Dendritic cell treated with granulocyte-macrophage colony-stimulating factor and Interleukin-4, amounts not matched to agents 40 ng/mL and 50 ng/mL, for 4 days (primary cell): Measurements from ENCODE around the gene CNMD.

Experiments
- H3K27ac Mint-ChIP-seq: one replicate; pipeline ENCODE4 v1.8.0; 2022; ENCODE audit warnings: mild to moderate bottlenecking, mixed read lengths
- H3K27me3 Mint-ChIP-seq: one replicate; pipeline ENCODE4 v1.8.0; 2022; ENCODE audit warnings: mild to moderate bottlenecking, mixed read lengths
- H3K36me3 Mint-ChIP-seq: one replicate; pipeline ENCODE4 v1.8.0; 2022; ENCODE audit warnings: low read depth, mixed read lengths
- H3K4me1 Mint-ChIP-seq: one replicate; pipeline ENCODE4 v1.8.0; 2022; ENCODE audit warnings: low read depth, mixed read lengths
- H3K4me3 Mint-ChIP-seq: one replicate; pipeline ENCODE4 v1.8.0; 2022; ENCODE audit warnings: mild to moderate bottlenecking, moderate library complexity, mixed read lengths
- H3K9me3 Mint-ChIP-seq: one replicate; pipeline ENCODE4 v1.8.0; 2022; ENCODE audit warnings: mixed read lengths
- intact Hi-C: fragments of 100-400 bp; cut with micrococcal nuclease; formaldehyde crosslinking; loops from one replicate; pipeline ENCODE4 v1.15.0; 2022

CNMD gene

DNA sequence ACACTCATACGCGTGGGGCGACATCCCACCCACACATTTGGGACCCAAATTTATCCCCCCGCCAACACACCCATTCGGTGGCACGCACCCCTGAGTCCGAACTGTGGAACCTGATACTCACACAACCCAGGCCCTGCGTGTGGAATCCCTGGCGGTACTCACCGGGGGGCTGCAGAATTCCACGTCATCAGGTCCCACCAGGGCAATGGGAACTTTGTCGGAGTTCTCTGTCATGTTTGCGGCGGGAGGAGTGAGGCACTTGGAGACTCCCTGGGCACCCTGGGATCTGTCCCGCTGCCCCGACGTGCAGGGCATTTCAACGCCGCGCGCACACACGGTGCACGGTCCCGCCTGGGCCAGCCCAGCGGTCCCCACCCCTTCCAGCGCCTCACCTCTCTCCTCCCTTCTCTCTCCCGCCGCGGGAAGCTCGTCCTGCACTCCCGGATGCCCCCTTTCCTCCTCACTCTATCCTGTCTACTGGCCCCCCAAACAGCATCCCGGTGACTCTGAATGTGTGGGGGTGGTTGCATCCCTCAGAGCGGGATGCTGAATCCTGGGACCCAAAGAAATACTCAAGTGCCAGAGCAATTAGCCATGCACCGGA lies at the start of gene CNMD:
CNMD (minus strand) TSS at position 353 of the 604 bp plus-strand sequence; CDS start at position 234, 119 bp downstream.
- Mint-ChIP-seq H3K27me3 (peaks cover 46% of the 10 kb centered on the region), H3K4me1 (peaks cover 10% of the 10 kb centered on the region), H3K4me3 (peak within 1 kb of the TSS; percentile 53), H3K27ac (no peak within 1 kb of the TSS), H3K9me3 (no peaks in the 10 kb centered on the region), H3K36me3 (no peaks in the 10 kb centered on the region)
- intact Hi-C loops = loop anchor here (2.0 kb wide), 1 partner anchor 75 kb away; no protein-coding TSS in a partner anchor

DNA sequence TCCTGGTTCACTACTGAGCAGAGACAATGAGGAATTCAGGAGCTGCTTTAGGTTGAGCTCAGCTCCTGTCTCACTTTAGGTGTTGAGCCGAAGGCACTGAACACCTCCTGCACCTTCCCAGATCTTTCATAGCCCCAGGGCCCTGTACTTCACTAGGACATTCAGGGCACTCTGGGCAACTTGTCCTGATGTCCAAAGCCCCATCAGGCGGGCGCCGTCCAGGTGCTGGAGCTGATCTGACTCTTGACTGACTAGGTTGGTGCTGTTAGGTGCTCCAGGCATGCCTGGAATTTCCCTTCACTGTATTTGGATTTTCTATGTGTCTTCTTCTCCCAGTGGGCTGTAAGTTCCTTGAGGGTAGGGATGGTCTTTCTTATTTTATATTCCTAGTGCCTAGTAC lies 48.4 kb upstream of the CNMD start:
- no peaks in the 10 kb centered on the region for H3K4me1 Mint-ChIP-seq
- H3K9me3 Mint-ChIP-seq = no peaks in the 10 kb centered on the region
- intact Hi-C loops = no loop called here
- no peaks in the 10 kb centered on the region for H3K36me3 Mint-ChIP-seq
- no peak overlapping the region for H3K4me3 Mint-ChIP-seq
- no peak overlapping the region for H3K27ac Mint-ChIP-seq
- H3K27me3 Mint-ChIP-seq = peaks cover 9% of the 10 kb centered on the region

DNA sequence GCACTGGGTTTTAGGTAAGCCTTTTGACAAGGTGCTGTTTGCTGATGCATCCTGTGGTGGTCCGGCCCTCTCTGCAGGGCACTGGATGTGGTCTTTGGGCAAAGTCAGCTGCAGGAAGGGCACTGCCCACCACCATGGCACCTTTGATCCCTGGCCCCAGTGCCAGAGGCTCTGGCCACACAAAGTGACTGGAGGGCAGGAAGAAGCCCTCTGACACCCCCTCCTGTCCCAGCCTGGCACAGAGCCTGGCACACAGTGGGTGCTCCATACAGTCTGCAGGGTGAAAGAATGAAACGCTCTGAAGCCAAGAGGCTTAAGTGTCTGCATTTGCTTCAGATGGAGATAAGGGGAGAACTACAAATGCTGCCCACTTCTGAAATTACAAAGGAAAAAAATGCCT lies 47.6 kb upstream of the CNMD start:
- H3K27ac Mint-ChIP-seq = no peak overlapping the region
- no peaks in the 10 kb centered on the region for H3K4me1 Mint-ChIP-seq
- peaks cover 9% of the 10 kb centered on the region for H3K27me3 Mint-ChIP-seq
- H3K9me3 Mint-ChIP-seq = no peaks in the 10 kb centered on the region
- no peak overlapping the region for H3K4me3 Mint-ChIP-seq
- intact Hi-C loops = no loop called here
- no peaks in the 10 kb centered on the region for H3K36me3 Mint-ChIP-seq

DNA sequence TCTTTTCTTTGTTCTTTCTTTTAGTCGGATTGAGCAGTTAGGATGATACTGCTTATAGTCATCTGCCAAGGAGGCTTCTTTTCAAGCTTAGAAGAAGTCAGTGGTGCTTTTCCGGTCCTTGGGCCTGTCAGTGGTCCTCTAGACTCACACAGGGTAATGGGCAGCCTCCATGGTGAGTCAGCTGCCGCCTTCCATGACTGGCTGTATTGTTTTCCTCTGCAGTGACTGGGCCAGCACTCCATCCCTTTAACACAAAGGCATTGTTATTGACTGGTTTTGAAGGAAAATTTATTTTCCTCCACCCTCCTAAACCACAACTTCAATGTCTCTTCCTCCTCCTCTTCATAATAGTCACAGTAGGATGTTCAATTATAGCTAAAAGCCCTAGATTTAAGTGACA lies 47.1 kb upstream of the CNMD start:
- Mint-ChIP-seq H3K4me3 (no peak overlapping the region), H3K36me3 (no peaks in the 10 kb centered on the region), H3K27me3 (peaks cover 9% of the 10 kb centered on the region), H3K4me1 (no peaks in the 10 kb centered on the region), H3K27ac (no peak overlapping the region), H3K9me3 (no peaks in the 10 kb centered on the region)
- intact Hi-C loops = no loop called here

DNA sequence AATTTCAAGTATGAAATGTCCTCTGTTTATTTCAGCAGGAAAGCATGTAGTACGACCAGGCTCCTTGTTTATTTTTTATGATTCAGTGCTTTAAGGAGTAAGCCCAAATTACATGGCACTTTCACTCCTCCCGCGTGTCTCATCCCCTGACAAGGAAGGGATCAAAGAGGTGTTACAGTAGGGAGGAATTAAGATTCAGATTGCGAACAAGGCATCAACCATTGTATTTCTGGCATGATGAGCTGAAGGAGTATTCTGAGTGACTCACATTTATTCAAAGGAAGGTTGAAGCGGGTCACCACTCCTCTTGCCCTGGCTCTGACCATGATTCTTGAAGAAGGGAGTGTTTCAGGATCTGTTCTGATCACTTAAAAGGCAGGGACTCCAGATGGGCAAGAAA lies 46.1 kb upstream of the CNMD start:
- Mint-ChIP-seq H3K4me1 (no peaks in the 10 kb centered on the region), H3K27me3 (peaks cover 9% of the 10 kb centered on the region), H3K27ac (no peak overlapping the region), H3K36me3 (no peaks in the 10 kb centered on the region), H3K9me3 (no peaks in the 10 kb centered on the region), H3K4me3 (no peak overlapping the region)
- intact Hi-C loops = no loop called here

DNA sequence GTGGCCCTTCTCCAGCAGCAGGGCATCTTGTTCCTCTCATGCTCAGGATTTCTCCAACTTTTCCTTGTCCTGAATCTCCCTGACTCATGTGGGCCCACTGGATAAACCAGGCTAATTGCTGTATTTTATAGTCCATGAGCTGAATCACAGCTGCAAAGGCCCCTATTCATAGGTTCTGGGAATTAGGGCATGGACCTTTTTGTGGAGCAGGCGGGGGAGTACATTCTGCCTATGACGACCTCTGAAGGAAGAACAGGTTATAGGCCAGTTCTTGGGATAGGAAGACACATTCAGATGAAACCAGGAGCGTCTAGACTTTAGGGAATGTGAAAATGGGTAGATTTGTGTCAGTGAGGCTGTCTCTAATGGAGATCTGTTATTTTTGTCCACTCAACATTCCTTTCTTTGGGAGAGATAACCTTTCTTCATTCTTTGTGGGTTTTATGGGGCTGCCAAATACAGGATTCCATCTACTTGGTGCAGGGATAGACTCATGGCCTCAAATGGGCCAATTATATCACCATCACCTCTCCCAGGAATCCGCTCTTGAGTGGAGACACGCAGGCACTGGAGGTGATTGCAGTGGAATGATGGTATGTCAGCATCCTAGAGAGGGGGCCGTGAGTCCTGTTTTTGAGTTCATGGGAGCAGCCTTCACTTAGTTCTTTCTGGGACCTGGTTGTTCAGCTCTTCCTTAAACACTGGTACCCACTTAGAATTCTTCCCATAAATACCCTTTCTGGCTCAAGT lies 45.1 kb upstream of the CNMD start:
- intact Hi-C loops = no loop called here
- Mint-ChIP-seq H3K4me3 (no peak overlapping the region), H3K27me3 (peaks cover 6% of the 10 kb centered on the region), H3K36me3 (no peaks in the 10 kb centered on the region), H3K9me3 (no peaks in the 10 kb centered on the region), H3K27ac (no peak overlapping the region), H3K4me1 (no peaks in the 10 kb centered on the region)

DNA sequence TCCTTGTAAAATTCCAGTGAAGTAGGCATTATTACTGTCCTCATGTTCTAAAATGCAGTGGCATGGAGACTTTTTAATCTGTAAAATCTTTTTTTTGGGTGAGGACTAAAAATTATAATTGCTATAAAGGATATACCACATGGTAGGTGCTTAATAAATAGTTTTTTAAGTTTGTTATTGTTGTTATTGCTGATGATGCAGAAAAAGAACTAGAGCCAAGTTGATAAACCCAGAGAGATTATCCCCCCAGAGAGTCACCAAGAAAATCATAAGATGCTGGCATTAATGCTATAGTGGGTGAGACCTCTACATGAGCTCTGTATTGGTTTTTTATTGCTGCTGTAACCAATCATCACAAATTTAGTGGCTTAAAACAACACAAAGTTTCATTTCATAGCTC lies 44.3 kb upstream of the CNMD start:
- intact Hi-C loops = no loop called here
- H3K27ac Mint-ChIP-seq = no peak overlapping the region
- H3K9me3 Mint-ChIP-seq = no peaks in the 10 kb centered on the region
- no peaks in the 10 kb centered on the region for H3K4me1 Mint-ChIP-seq
- no peaks in the 10 kb centered on the region for H3K36me3 Mint-ChIP-seq
- peaks cover 6% of the 10 kb centered on the region for H3K27me3 Mint-ChIP-seq
- no peak overlapping the region for H3K4me3 Mint-ChIP-seq

DNA sequence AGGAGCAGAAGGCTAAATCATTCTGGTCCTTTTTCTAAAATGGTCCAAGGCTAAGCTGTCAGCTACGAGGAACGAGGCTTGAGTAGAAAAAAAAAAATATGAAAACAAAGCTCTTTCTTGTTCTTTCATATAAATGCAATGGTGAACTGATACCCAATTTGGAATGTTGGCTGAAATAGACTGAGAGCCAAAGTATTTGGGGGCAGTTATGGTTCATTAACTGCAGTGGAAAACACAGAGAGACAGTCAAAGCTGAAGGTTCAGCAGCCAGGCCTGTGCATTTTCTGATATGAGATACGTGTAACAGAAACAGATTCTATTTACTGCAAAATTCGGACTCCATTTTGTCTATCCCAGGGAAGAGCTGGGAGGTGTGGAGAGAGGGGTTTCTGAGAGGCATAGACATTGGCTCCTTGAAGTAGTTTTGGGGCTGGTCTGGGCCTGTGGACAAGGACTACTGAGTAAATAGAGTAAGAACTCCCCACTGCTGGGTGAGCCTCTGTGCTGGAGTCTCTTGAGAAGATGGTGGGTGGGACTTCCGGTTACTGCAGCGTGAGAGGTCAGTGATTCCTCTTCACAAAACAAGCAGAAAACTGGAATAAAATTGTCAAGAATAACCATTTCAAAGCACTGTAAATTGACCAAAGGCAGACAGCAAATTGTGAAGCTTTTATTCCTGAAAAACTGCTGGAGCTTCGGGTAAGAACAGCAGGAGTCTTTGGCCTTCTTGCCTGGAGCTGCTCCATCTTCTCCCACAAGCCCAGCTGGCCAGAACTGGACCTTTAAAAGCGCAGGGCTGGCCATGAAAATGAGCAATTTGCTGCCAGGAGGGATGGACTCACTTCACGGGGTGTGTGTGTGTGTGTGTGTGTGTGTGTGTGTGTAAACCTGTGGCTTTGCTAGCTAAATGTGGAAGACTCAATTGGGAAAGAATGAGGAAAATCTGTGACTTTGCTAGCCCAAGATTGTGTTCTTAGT lies 43.1 kb upstream of the CNMD start:
- Mint-ChIP-seq H3K4me1 (no peaks in the 10 kb centered on the region), H3K27me3 (peaks cover 5% of the 10 kb centered on the region), H3K9me3 (no peaks in the 10 kb centered on the region), H3K36me3 (no peaks in the 10 kb centered on the region), H3K4me3 (no peak overlapping the region), H3K27ac (no peak overlapping the region)
- intact Hi-C loops = no loop called here

DNA sequence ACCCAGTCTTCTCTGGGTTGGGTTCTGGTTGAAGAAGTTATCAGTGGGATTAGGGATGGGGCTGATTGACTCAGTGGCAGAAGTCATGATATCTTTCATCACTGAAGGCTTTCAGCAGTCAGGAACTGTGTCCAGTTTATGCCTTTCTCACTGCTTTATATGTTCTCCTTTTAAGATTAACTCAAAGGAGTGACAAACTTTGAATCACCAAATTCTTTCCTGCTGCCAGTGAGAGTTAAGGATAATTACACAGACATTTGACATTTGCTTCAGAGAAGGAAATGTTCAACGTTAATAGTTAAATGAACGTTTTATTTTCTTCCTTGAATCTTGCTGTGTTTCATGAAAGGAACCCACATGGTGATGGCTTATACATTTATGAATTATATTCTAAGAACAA lies 41.0 kb upstream of the CNMD start:
- no peaks in the 10 kb centered on the region for H3K9me3 Mint-ChIP-seq
- intact Hi-C loops = no loop called here
- no peak overlapping the region for H3K27ac Mint-ChIP-seq
- H3K4me1 Mint-ChIP-seq = no peaks in the 10 kb centered on the region
- no peak overlapping the region for H3K4me3 Mint-ChIP-seq
- peaks cover 3% of the 10 kb centered on the region for H3K27me3 Mint-ChIP-seq
- no peaks in the 10 kb centered on the region for H3K36me3 Mint-ChIP-seq

DNA sequence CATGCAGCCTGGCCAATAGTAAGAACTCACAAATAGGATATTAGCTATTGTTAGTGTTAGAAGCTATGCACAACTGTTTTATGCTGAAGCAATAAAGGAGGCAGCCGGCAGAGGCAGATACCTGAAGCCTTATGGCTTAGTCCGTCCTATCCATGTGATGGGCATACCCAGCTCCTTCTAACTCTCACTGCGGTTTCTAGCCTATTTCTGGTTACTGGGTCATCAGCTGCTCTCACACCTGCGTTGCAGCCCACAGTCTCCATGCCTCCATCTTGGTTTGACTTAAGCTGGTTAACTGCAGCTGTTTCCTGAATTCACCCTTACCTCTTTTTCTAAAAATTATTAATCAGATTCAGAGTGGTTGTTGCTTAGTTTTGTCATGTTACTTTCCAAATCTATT lies 40.5 kb upstream of the CNMD start:
- Mint-ChIP-seq H3K4me3 (no peak overlapping the region), H3K27me3 (peaks cover 5% of the 10 kb centered on the region), H3K36me3 (no peaks in the 10 kb centered on the region), H3K27ac (no peak overlapping the region), H3K4me1 (no peaks in the 10 kb centered on the region), H3K9me3 (no peaks in the 10 kb centered on the region)
- intact Hi-C loops = no loop called here

DNA sequence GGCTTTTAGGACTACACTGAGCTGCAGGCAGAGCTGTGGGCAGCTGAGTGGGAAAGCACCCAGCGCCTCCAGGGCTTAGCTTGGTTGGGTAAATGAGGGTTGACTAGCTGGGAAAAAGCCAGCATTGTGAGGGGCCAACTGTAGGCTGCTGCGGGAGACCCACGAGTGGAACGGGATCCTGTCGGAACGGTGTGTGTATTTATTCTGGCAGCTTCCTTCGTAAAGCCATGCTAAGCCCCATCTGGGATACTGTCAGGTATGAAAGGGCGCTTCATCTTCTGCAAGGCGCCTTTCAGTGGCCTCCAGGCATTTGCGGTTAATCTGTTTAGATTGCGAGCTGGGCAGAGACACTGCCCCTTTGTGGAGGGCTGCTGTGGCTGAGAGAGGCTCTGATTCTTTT lies 39.5 kb upstream of the CNMD start:
- H3K4me1 Mint-ChIP-seq = no peaks in the 10 kb centered on the region
- no peaks in the 10 kb centered on the region for H3K36me3 Mint-ChIP-seq
- intact Hi-C loops = no loop called here
- H3K27ac Mint-ChIP-seq = no peak overlapping the region
- no peak overlapping the region for H3K4me3 Mint-ChIP-seq
- no peaks in the 10 kb centered on the region for H3K9me3 Mint-ChIP-seq
- peaks cover 5% of the 10 kb centered on the region for H3K27me3 Mint-ChIP-seq

DNA sequence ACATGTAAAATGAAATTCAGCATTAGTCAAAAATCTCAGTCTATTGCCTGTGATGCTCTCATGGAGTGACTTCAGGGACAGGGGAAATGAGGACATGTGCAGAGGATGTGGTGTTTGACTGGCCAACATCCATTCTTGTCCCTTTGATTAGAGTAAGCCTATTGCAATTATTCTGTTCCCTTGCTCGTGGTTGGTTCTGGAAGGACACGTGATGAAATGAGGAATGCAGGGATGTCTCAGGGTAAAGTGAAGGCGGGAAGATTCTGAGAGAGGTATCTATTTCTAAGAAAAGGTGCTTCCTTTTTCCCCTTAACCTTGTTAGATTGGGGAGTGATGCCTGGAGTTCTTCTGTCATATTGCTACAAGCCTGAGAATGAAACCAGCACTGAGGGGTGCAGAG lies 37.1 kb upstream of the CNMD start:
- Mint-ChIP-seq H3K27me3 (peaks cover 11% of the 10 kb centered on the region), H3K4me3 (no peak overlapping the region), H3K9me3 (no peaks in the 10 kb centered on the region), H3K36me3 (no peaks in the 10 kb centered on the region), H3K4me1 (no peaks in the 10 kb centered on the region), H3K27ac (no peak overlapping the region)
- intact Hi-C loops = no loop called here

DNA sequence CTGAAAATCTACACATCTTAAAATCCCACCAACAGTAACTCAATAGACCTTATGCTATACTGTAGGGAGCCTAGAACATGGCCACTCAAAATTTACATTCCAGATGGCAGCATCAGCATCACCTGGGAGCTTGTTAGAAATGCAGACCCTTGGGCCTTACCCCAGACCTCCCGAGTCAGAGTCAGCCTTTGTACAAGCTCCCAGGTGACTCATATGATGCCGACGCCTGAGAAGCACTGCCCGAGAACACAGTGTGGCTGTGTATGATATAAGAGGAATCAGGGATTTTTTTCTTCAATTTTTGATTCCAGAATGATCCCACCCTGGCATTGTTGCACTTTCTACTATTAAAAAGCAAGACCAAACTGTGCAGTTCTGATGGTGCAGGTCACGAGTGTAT lies 35.9 kb upstream of the CNMD start:
- Mint-ChIP-seq H3K9me3 (no peaks in the 10 kb centered on the region), H3K4me3 (no peak overlapping the region), H3K27me3 (peaks cover 15% of the 10 kb centered on the region), H3K27ac (no peak overlapping the region), H3K4me1 (no peaks in the 10 kb centered on the region), H3K36me3 (no peaks in the 10 kb centered on the region)
- intact Hi-C loops = no loop called here

DNA sequence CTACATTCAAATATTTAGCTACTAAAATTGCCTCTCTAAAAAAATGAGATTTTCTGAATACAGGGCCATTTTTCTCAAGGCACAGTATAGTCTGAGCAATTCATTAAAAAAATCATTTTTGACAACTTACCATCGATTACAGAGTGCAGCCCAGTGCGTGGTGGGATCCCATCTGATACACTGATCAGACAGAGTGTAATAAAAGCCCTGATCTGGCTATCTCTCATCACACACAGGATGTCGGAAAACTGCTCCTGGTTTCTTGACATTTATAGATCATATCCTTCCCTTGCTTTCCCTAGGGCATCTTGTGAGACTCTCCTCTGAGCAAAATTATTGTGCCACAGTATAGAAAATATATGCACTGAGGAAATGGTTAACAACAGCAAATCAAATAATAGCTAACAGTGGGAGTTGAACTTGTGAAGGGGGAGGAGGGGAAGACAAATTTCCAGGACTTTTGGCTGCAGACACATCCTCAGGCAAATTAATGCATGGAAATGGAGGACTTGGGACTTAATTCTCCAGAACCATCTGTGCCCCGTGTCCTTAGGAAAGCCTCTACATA lies 28.4 kb upstream of the CNMD start:
- H3K27ac Mint-ChIP-seq = no peak overlapping the region
- no peak overlapping the region for H3K4me3 Mint-ChIP-seq
- intact Hi-C loops = no loop called here
- H3K9me3 Mint-ChIP-seq = no peaks in the 10 kb centered on the region
- H3K4me1 Mint-ChIP-seq = no peaks in the 10 kb centered on the region
- peaks cover 10% of the 10 kb centered on the region for H3K27me3 Mint-ChIP-seq
- no peaks in the 10 kb centered on the region for H3K36me3 Mint-ChIP-seq
